ENCODE results near the gene IDE.

Gene IDE

GRCh38 chr10:92593619-92594588 lies 20.0 kb upstream of the IDE start:
- Histone ChIP-seq H4K20me1 (ENCODE audit: insufficient read depth, low read length, poor library complexity, severe bottlenecking) (peaks cover 29% of the 10 kb centered on the region), H3K4me1 (ENCODE audit: insufficient read depth, low read length, poor library complexity, severe bottlenecking) (peaks cover 42% of the 10 kb centered on the region), H3K9me2 (replicated peaks; ENCODE audit: low read depth, low read length) (no peaks in the 10 kb centered on the region), H3K79me2 (ENCODE audit: insufficient read depth, low read length) (peaks cover 67% of the 10 kb centered on the region), H2AFZ (ENCODE audit: low read length) (0 out of 2 replicates have a peak overlapping the region, but pooled peaks have one; percentile 64), H3K9me3 (ENCODE audit: insufficient read depth, low read depth, low read length) (no peaks in the 10 kb centered on the region), H3K9ac (ENCODE audit: low read depth, low read length, poor library complexity, severe bottlenecking) (peak overlapping the region; percentile 87), H3K36me3 (ENCODE audit: insufficient read depth, low read length) (no peaks in the 10 kb centered on the region), H3K27me3 (ENCODE audit: insufficient read depth, low read length, poor library complexity, severe bottlenecking) (no peaks in the 10 kb centered on the region), H3K4me2 (ENCODE audit: low read depth, low read length, poor library complexity, severe bottlenecking) (peak overlapping the region; percentile 99), H3K4me3 (ENCODE audit: low read length, poor library complexity, severe bottlenecking) (peak overlapping the region; percentile 84), H3F3A (ENCODE audit: low read depth) (0 out of 2 replicates have a peak, but pooled peaks cover 3% of the 10 kb centered on the region)
- no peak for TF ChIP-seq EZH2phosphoT487 (IDR thresholded peaks at IDR 0.05; ENCODE audit: borderline replicate concordance)
- TF ChIP-seq CTCF (conservative IDR thresholded peaks at IDR 0.05; ENCODE audit: low read length), result no peak

- TF ChIP-seq EZH2phosphoT487 (IDR thresholded peaks at IDR 0.05; ENCODE audit: borderline replicate concordance), result no peak
- TF ChIP-seq CTCF (conservative IDR thresholded peaks at IDR 0.05; ENCODE audit: low read length), result 0 out of 2 replicates have a peak, but pooled peaks have one; percentile 15
- peaks cover 37% of the 10 kb centered on the region for H3K4me1 ChIP-seq (ENCODE audit: insufficient read depth, low read length, poor library complexity, severe bottlenecking)
- peak within 1 kb of the TSS; percentile 89 for H2AFZ ChIP-seq (ENCODE audit: low read length)
- H3K9me3 ChIP-seq (ENCODE audit: insufficient read depth, low read depth, low read length), result no peaks in the 10 kb centered on the region
- H3K9me2 ChIP-seq (replicated peaks; ENCODE audit: low read depth, low read length), result no peaks in the 10 kb centered on the region
- H4K20me1 ChIP-seq (ENCODE audit: insufficient read depth, low read length, poor library complexity, severe bottlenecking), result peaks cover 29% of the 10 kb centered on the region
- 0 out of 2 replicates have a peak, but pooled peaks cover 3% of the 10 kb centered on the region for H3F3A ChIP-seq (ENCODE audit: low read depth)
- H3K27me3 ChIP-seq (ENCODE audit: insufficient read depth, low read length, poor library complexity, severe bottlenecking), result no peaks in the 10 kb centered on the region
- H3K4me2 ChIP-seq (ENCODE audit: low read depth, low read length, poor library complexity, severe bottlenecking), result peak within 1 kb of the TSS; percentile 99
- no peaks in the 10 kb centered on the region for H3K36me3 ChIP-seq (ENCODE audit: insufficient read depth, low read length)
- peak within 1 kb of the TSS; percentile 87 for H3K9ac ChIP-seq (ENCODE audit: low read depth, low read length, poor library complexity, severe bottlenecking)
- H3K79me2 ChIP-seq (ENCODE audit: insufficient read depth, low read length), result peaks cover 58% of the 10 kb centered on the region
- H3K4me3 ChIP-seq (ENCODE audit: low read length, poor library complexity, severe bottlenecking), result peak within 1 kb of the TSS; percentile 84
These were observed 19.1 kb upstream of the IDE start, which contains the start of gene KIF11 for GRCh38 chr10:92592761-92593618. Gene KIF11, plus strand, starts transcription at chr10:92593130. Its CDS starts 246 bp downstream, at chr10:92593376.

- Histone ChIP-seq H4K20me1 (ENCODE audit: insufficient read depth, low read length, poor library complexity, severe bottlenecking) (peaks cover 20% of the 10 kb centered on the region), H3K9me2 (replicated peaks; ENCODE audit: low read depth, low read length) (no peaks in the 10 kb centered on the region), H3K27me3 (ENCODE audit: insufficient read depth, low read length, poor library complexity, severe bottlenecking) (no peaks in the 10 kb centered on the region), H3K4me1 (ENCODE audit: insufficient read depth, low read length, poor library complexity, severe bottlenecking) (peaks cover 27% of the 10 kb centered on the region), H3F3A (ENCODE audit: low read depth) (0 out of 2 replicates have a peak, but pooled peaks cover 3% of the 10 kb centered on the region), H2AFZ (ENCODE audit: low read length) (peak overlapping the region; percentile 82), H3K9ac (ENCODE audit: low read depth, low read length, poor library complexity, severe bottlenecking) (peak overlapping the region; percentile 87), H3K4me3 (ENCODE audit: low read length, poor library complexity, severe bottlenecking) (peak overlapping the region; percentile 84), H3K4me2 (ENCODE audit: low read depth, low read length, poor library complexity, severe bottlenecking) (peak overlapping the region; percentile 83), H3K36me3 (ENCODE audit: insufficient read depth, low read length) (no peaks in the 10 kb centered on the region), H3K9me3 (ENCODE audit: insufficient read depth, low read depth, low read length) (no peaks in the 10 kb centered on the region), H3K79me2 (ENCODE audit: insufficient read depth, low read length) (peaks cover 44% of the 10 kb centered on the region)
- TF ChIP-seq CTCF (conservative IDR thresholded peaks at IDR 0.05; ENCODE audit: low read length) (no peak), EZH2phosphoT487 (IDR thresholded peaks at IDR 0.05; ENCODE audit: borderline replicate concordance) (no peak)
These were observed 17.7 kb upstream of the IDE start for GRCh38 chr10:92591550-92592022.
